Body of pancreas (tissue), 4 donors: ENCODE measurements around the gene DUSP5. TPM values are rescaled to one million over a fixed set of nuclear protein-coding genes. Genes with fewer than 3 reads are reported as not detected.

Experiments used
- ATAC-seq: fragments of 150-250 bp; one replicate; pipeline ENCODE4 v1.9.1; 2016
- DNase-seq, 4 donors: peaks; one replicate each; pipeline ENCODE4 v3.0.0-alpha.2; 2019
- H3K27ac ChIP-seq, 4 donors: fragments of 200-600 bp; sonication (generic); 1 replicate in 3 of 4; 2 replicates in 1 of 4; pipeline versions ENCODE4 v1.5.1 to v1.6.1; 2016 to 2019; ENCODE audit warnings: mild to moderate bottlenecking in 1 of 4, mixed read lengths in 1 of 4, moderate library complexity in 1 of 4
- H3K27me3 ChIP-seq, 2 donors: fragments of 200-600 bp; sonication (generic); one replicate each; pipeline ENCODE4 v1.6.0; 2016; ENCODE audit warnings: mild to moderate bottlenecking in 1 of 2
- H3K36me3 ChIP-seq, 2 donors: fragments of 200-600 bp; sonication (generic); replicated peaks in 1 of 2; 2 replicates each; pipeline ENCODE4 v1.5.1; 2016; ENCODE audit warnings: low read depth in 2 of 2; ENCODE audit not compliant: insufficient read depth in 1 of 2
- H3K4me1 ChIP-seq: fragments of 200-600 bp; sonication (generic); one replicate; pipeline ENCODE4 v1.6.0; 2016
- H3K4me3 ChIP-seq, 2 donors: fragments of 200-600 bp; sonication (generic); 1 replicate in 1 of 2; 2 replicates in 1 of 2; pipeline ENCODE4 v1.5.1; 2016 to 2019
- H3K9me3 ChIP-seq, 3 donors: fragments of 200-600 bp; sonication (generic); 1 replicate in 2 of 3; 2 replicates in 1 of 3; pipeline ENCODE4 v1.5.1; 2016
- CTCF ChIP-seq, 7 experiments: fragments of 450-650 bp in 4 of 7; fragments of 200-600 bp in 3 of 7; sonication (generic) in 3 of 7; IDR thresholded peaks; one replicate each; pipeline ENCODE4 v1.5.1; 2016 to 2019; ENCODE audit warnings: antibody characterized with exemption in 7 of 7
- POLR2A ChIP-seq, 3 donors: fragments of 450-650 bp; IDR thresholded peaks; one replicate each; pipeline ENCODE4 v1.6.1; 2016; ENCODE audit warnings: antibody characterized with exemption in 3 of 3, mild to moderate bottlenecking in 2 of 3
- WGBS, 2 donors: methylation state at CpG; one replicate each; pipeline ENCODE4 v1.1.5; 2017; 5-methylcytosine and 5-hydroxymethylcytosine counted together
- intact Hi-C: fragments of 100-400 bp; cut with DNase I; formaldehyde crosslinking; loops from one replicate; pipeline ENCODE4 v1.15.1; 2023
- total RNA-seq, 2 donors: library from RNA; depleted of rRNA; stranded (reverse); fragments of >200 nt; gene quantifications; one replicate each; pipeline ENCODE4 v1.1.0, GENCODE V29; 2016

The DUSP5 gene
- total RNA-seq, 2 donors from 2014 or later: 6.2 to 9.2 TPM

GRCh38 chr10:110511734-110512449 lies 14.2 kb downstream of the DUSP5 start:
- Histone ChIP-seq H3K4me3 (no peak overlapping the region), H3K27ac (no peak overlapping the region), H3K27me3 (no peaks in the 10 kb centered on the region), H3K36me3 (no peaks in the 10 kb centered on the region), H3K4me1 (no peaks in the 10 kb centered on the region), H3K9me3 (no peaks in the 10 kb centered on the region)
- intact Hi-C loops: no loop called here
- DNase-seq: no peak
- no peak for ATAC-seq
- TF ChIP-seq CTCF (IDR thresholded peaks at IDR 0.05) (no peak), POLR2A (IDR thresholded peaks at IDR 0.05) (no peak)
- 68 to 74% methylated on average over 6 of the region's 6 CpGs for WGBS, 2 donors

- TF ChIP-seq POLR2A (IDR thresholded peaks at IDR 0.05) (no peak), CTCF (IDR thresholded peaks at IDR 0.05) (no peak)
- Histone ChIP-seq H3K4me1 (no peaks in the 10 kb centered on the region), H3K27ac (no peak overlapping the region), H3K27me3 (no peaks in the 10 kb centered on the region), H3K36me3 (no peaks in the 10 kb centered on the region), H3K9me3 (no peaks in the 10 kb centered on the region), H3K4me3 (no peak overlapping the region)
- 60 to 91% methylated on average over 3 to 5 of the region's 5 CpGs for WGBS, 2 donors
- ATAC-seq (peak; percentile 41), DNase-seq (no peak)
- intact Hi-C loops: no loop called here
These were observed 14.9 kb downstream of the DUSP5 start for GRCh38 chr10:110512461-110513187.

- DNase-seq: no peak
- TF ChIP-seq POLR2A (IDR thresholded peaks at IDR 0.05): no peak
- TF ChIP-seq CTCF (IDR thresholded peaks at IDR 0.05): no peak
- Histone ChIP-seq H3K27me3 (no peaks in the 10 kb centered on the region), H3K27ac (no peak overlapping the region), H3K36me3 (no peaks in the 10 kb centered on the region), H3K4me1 (no peaks in the 10 kb centered on the region), H3K4me3 (no peak overlapping the region), H3K9me3 (no peaks in the 10 kb centered on the region)
- intact Hi-C loops: no loop called here
- WGBS, 2 donors: 96% methylated on average over 4 of the region's 4 CpGs
- no peak for ATAC-seq
These were observed 16.2 kb downstream of the DUSP5 start for GRCh38 chr10:110513949-110514348.

- no peak overlapping the region for H3K4me3 ChIP-seq
- no peak for ATAC-seq
- no peaks in the 10 kb centered on the region for H3K9me3 ChIP-seq
- intact Hi-C loops: no loop called here
- no peak for DNase-seq
- WGBS, 2 donors: 85 to 89% methylated on average over 3 of the region's 3 CpGs
- H3K4me1 ChIP-seq: no peaks in the 10 kb centered on the region
- TF ChIP-seq CTCF (IDR thresholded peaks at IDR 0.05) (no peak), POLR2A (IDR thresholded peaks at IDR 0.05) (no peak)
- no peaks in the 10 kb centered on the region for H3K36me3 ChIP-seq
- no peaks in the 10 kb centered on the region for H3K27me3 ChIP-seq
- no peak overlapping the region for H3K27ac ChIP-seq
These were observed 17.1 kb downstream of the DUSP5 start for GRCh38 chr10:110514848-110515247.
